SU-DHL-6 (cell line): ENCODE results near the gene BBLN.

Experiments
- H2AFZ ChIP-seq: fragments of 200-600 bp; sonication (generic); 2 replicates; pipeline ENCODE4 v1.6.1; 2014; ENCODE audit warnings: low read depth, mild to moderate bottlenecking, moderate library complexity, mixed read lengths, antibody characterized with exemption, low read length; ENCODE audit not compliant: severe bottlenecking
- H3F3A ChIP-seq: fragments of 200-600 bp; shearing (Covaris generic); 2 replicates; pipeline ENCODE4 v1.6.0; 2016; ENCODE audit warnings: antibody characterized with exemption, mild to moderate bottlenecking; ENCODE audit not compliant: insufficient read depth
- H3K27ac ChIP-seq: fragments of 200-600 bp; sonication (generic); 2 replicates; pipeline ENCODE4 v1.5.1; 2016; ENCODE audit warnings: low read depth, mild to moderate bottlenecking, low read length, moderate library complexity, mixed read lengths
- H3K27me3 ChIP-seq: fragments of 200-600 bp; sonication (generic), shearing (Covaris generic); 2 replicates; pipeline ENCODE4 v1.6.0; 2014; ENCODE audit warnings: mild to moderate bottlenecking, low read length
- H3K36me3 ChIP-seq: fragments of 200-600 bp; sonication (generic); 2 replicates; pipeline ENCODE4 v1.6.1; 2014; ENCODE audit warnings: mild to moderate bottlenecking, low read length, mixed read lengths
- H3K4me2 ChIP-seq: fragments of 300-600, 200-600 bp; shearing (Covaris generic), sonication (generic); 2 replicates; pipeline ENCODE4 v1.6.0; 2014; ENCODE audit warnings: low read length, low read depth, mild to moderate bottlenecking; ENCODE audit not compliant: poor library complexity, severe bottlenecking
- H3K4me3 ChIP-seq: fragments of 200-600 bp; sonication (generic); 2 replicates; pipeline ENCODE4 v1.5.1; 2014; ENCODE audit warnings: antibody characterized with exemption, low read length, mild to moderate bottlenecking, mixed read lengths; ENCODE audit not compliant: insufficient read depth, poor library complexity, severe bottlenecking
- H3K79me2 ChIP-seq: fragments of 200-600 bp; sonication (generic); 2 replicates; pipeline ENCODE4 v1.6.1; 2014; ENCODE audit warnings: mild to moderate bottlenecking, low read length, moderate library complexity; ENCODE audit not compliant: insufficient read depth
- H3K9ac ChIP-seq: fragments of 200-600 bp; sonication (generic); 2 replicates; pipeline ENCODE4 v1.7.0; 2014; ENCODE audit warnings: mild to moderate bottlenecking, low read length
- H3K9me2 ChIP-seq: fragments of 200-600 bp; sonication (generic); replicated peaks from 2 replicates; pipeline ENCODE4 v1.6.1; 2014; ENCODE audit warnings: low read length; ENCODE audit not compliant: insufficient read depth
- H3K9me3 ChIP-seq: fragments of 200-600 bp; sonication (generic); 2 replicates; pipeline ENCODE4 v1.6.1; 2014; ENCODE audit warnings: low read length, mixed read lengths; ENCODE audit not compliant: insufficient read depth
- H4K20me1 ChIP-seq: fragments of 200-600 bp; sonication (generic); 2 replicates; pipeline ENCODE4 v1.6.1; 2014; ENCODE audit warnings: low read depth, mild to moderate bottlenecking, antibody characterized with exemption, low read length, moderate library complexity, mixed read lengths
- CTCF ChIP-seq: fragments of 200-600 bp; sonication (generic); IDR thresholded peaks from one replicate; pipeline ENCODE4 v1.5.1; 2017; ENCODE audit warnings: antibody characterized with exemption, mild to moderate bottlenecking, low read length, moderate library complexity; ENCODE audit not compliant: insufficient read depth, poor library complexity, severe bottlenecking
- EZH2phosphoT487 ChIP-seq: fragments of 200-600 bp; sonication (generic), shearing (Covaris generic); conservative IDR thresholded peaks from 2 replicates; pipeline ENCODE4 v1.6.1; 2018; ENCODE audit warnings: mild to moderate bottlenecking, antibody characterized with exemption, low read length, moderate library complexity, mixed read lengths

The BBLN gene

GRCh38 chr9:128124451-128124850 is 35.6 kb upstream of the BBLN start:
- H3K27ac ChIP-seq, result no peak overlapping the region
- no peak overlapping the region for H2AFZ ChIP-seq
- no peaks in the 10 kb centered on the region for H3K9me3 ChIP-seq
- no peaks in the 10 kb centered on the region for H3K9me2 ChIP-seq
- no peaks in the 10 kb centered on the region for H3F3A ChIP-seq
- H3K9ac ChIP-seq, result no peak overlapping the region
- no peaks in the 10 kb centered on the region for H3K36me3 ChIP-seq
- H3K27me3 ChIP-seq, result no peaks in the 10 kb centered on the region
- H3K79me2 ChIP-seq, result peaks cover 20% of the 10 kb centered on the region
- H3K4me2 ChIP-seq, result no peak overlapping the region
- TF ChIP-seq CTCF, result no peak
- TF ChIP-seq EZH2phosphoT487, result no peak
- H4K20me1 ChIP-seq, result no peaks in the 10 kb centered on the region; the same call in 1 of the 2 replicates
- H3K4me3 ChIP-seq, result no peak overlapping the region

- Histone ChIP-seq H3K27ac (no peak overlapping the region), H3K9ac (no peak overlapping the region), H3K27me3 (no peaks in the 10 kb centered on the region), H3F3A (no peaks in the 10 kb centered on the region), H3K9me3 (no peaks in the 10 kb centered on the region), H4K20me1 (no peaks in the 10 kb centered on the region; the same call in 1 of the 2 replicates), H3K36me3 (no peaks in the 10 kb centered on the region), H3K4me3 (no peak overlapping the region), H3K79me2 (peaks cover 20% of the 10 kb centered on the region), H3K9me2 (no peaks in the 10 kb centered on the region), H2AFZ (no peak overlapping the region), H3K4me2 (no peak overlapping the region)
- peak; percentile 88 for TF ChIP-seq CTCF
- TF ChIP-seq EZH2phosphoT487, result no peak
These were observed 35.0 kb upstream of the BBLN start for GRCh38 chr9:128124873-128125579.

- H3K9me2 ChIP-seq, result no peaks in the 10 kb centered on the region
- peak overlapping the region; percentile 91 for H3K4me3 ChIP-seq
- H3K4me2 ChIP-seq, result peak overlapping the region; percentile 84
- H3K27ac ChIP-seq, result peak overlapping the region; percentile 23
- peaks cover 20% of the 10 kb centered on the region for H3K79me2 ChIP-seq
- no peaks in the 10 kb centered on the region for H3F3A ChIP-seq
- H3K36me3 ChIP-seq, result no peaks in the 10 kb centered on the region
- H4K20me1 ChIP-seq, result no peaks in the 10 kb centered on the region; the same call in 1 of the 2 replicates
- peak overlapping the region; percentile 92 for H3K9ac ChIP-seq
- no peaks in the 10 kb centered on the region for H3K9me3 ChIP-seq
- no peak overlapping the region for H2AFZ ChIP-seq
- TF ChIP-seq CTCF, result no peak
- no peak for TF ChIP-seq EZH2phosphoT487
- H3K27me3 ChIP-seq, result no peaks in the 10 kb centered on the region
These were observed 34.3 kb upstream of the BBLN start for GRCh38 chr9:128125580-128126354.
